Measurements from ENCODE around the gene ZNF160.

ZNF160 gene

GRCh38 chr19:53094754-53095575, 8.3 kb downstream of the ZNF160 start:
- no peak for DNase-seq

DNA sequence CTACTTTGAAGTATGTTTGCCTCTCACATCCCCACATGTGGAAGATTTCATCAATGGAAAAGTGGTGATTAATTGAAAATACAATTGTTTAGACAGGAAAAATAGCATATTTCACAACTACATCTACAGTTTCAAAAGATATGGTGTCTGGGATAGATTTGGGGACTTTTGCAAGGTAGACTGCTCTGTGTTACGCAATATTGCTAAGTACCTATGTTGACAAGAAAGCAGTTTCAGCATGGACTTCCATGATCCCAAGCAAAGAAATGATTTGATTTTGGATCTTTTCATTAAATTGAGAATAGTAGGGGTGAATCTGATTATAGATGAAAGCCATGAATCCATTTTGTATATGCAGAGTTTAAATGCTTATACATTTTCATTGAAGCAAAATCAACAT, 10.5 kb downstream of the ZNF160 start:
- DNase-seq: no peak

DNA sequence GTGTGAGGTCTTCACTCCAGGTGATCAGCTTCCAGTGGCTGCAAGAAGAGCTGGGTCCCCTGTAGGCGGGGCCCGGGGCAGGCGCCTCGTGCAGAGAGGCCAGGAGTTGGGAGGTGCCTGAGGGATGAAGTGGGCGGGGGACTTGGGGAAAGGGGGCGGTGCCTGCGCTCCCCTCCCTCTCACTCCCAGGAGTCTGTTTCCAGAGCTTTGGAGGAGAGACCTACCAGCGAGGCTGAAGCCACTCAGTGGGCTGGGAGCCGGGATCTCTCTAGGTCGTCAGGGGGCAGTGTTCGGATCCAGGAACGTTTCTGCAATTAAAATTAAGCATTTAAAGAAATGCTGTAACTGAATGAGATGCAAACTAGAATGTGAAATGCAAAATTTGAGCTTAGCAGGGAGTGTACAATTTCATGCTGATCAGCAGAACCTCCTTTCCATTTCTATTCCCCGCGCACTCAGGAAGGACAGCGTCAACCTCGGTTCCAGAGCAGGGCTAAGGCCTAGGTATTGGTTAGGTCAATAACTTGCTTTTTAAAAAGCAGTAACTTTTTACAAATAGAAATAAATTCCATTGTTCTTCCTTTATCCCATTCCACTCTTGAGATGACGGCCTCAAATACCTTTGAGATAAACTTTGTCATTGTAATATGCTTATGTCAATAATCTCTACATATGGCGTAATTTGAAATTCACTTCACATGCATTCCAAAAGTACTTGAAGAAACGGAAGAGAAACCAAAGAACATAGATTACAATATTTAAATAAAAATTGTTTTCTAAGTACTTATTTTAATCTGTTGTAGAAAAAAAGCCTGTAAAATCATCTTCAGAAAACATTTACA, 11.6 kb downstream of the ZNF160 start:
- no peak for DNase-seq

- DNase-seq: no peak
Measured at GRCh38 chr19:53088091-53088490, 15.1 kb downstream of the ZNF160 start.

- DNase-seq: peak in 40 of 56 donors; percentile 2 to 77 (median 32)
Measured at GRCh38 chr19:53086949-53087348, 16.3 kb downstream of the ZNF160 start.

- no peak for DNase-seq
Measured at GRCh38 chr19:53085496-53085895, 17.7 kb downstream of the ZNF160 start.

DNA sequence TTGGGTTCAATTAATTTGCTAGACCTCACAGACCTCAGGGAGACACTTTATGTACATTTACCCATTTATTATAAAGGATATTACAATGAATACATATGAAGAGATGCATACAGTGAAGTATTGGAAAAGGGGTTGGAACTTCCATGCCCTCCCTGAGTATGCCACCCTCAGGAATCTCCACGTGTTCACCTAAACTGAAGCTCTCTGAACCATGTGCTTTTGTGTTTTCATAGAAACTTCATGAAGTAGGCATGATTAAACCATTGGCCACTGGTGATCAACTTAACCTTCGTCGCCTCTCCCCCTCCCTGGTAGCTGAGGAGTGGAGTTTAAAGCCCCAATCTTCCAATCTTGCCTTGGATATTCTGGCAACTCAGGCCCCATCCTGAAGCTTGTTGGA, 20.3 kb downstream of the ZNF160 start:
- no peak for DNase-seq

DNA sequence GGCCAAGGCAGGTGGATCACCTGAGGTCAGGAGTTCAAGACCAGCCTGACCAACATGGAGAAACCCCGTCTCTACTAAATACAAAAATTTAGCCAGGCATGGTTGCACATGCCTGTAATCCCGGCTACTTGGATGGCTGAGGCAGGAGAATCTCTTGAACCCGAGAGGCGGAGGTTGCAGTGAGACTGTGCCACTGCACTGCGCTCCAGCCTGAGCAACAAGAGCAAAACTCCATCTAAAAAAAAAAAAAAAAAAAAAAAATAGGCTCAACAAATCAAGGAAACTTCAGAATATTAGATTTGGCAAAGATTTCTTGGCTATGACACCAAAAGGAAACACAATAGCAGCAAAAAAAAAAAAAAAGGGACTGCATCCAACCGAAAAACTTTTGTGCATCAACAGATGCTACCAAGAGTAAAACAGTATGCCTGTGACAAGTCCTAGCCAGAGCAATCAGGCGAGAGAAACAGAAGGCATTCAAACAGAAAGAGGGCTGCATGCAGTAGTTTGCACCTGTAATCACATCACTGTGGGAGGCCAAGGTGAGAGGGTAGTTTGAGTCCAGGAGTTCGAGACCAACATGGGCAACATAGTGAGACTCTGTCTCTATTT, 23.8 kb downstream of the ZNF160 start:
- no peak for DNase-seq

DNA sequence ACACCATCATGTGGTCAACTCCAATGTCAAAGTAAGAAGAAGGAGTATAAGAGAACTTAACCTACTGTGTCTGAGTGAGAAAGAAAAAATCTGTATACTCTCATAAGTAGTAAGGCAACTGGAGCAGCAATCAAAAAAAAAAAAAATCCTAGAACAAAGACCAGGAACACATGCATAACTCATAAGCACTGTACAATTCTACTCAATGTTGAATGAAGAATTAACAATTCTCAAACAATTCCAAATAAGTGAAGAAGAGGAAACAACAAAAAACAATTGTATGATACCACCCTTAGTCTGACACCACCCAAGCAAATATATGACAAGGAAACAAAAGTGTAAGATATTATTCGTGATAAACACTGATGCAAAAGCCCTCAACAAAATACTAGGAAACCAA, 24.6 kb downstream of the ZNF160 start:
- no peak for DNase-seq

DNA sequence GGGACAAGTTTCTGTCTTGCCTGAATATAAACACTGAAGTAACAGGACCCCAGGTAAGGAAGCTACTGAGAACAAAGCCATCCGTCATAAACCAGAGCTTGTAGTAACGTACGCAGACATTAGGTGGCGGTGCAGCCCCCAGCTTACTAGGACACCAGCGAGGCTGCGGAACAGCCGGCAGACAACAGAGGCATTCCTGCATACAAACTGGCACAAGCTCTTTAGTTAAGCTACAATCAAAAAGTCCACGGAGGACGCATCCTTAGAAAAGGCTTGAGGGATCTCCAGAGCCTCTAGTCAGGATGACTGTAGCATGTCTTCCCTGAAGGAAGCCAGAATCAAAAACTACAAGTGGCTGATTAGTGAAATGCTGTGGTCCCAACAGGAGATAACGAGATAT, 26.2 kb downstream of the ZNF160 start:
- peak in 49 of 56 donors; percentile 8 to 78 (median 40) for DNase-seq

GRCh38 chr19:53068834-53069233, 34.4 kb downstream of the ZNF160 start:
- DNase-seq: no peak

DNA sequence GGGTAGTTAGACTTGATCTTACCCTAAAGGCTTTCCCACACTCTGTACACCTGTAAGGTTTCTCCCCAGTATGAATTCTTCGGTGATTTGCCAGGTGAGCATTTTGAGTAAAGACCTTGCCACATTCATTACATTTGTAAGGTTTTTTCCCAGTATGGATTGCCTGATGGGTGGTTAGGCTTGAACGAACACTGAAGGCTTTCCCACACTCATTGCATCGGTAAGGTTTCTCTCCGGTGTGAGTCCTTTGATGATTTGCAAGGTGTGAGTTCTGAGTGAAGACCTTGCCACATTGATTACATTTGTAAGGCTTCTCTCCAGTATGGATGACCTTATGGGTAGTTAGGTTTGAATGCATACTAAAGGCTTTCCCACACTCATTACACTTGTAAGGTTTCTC, 35.0 kb downstream of the ZNF160 start:
- DNase-seq: no peak

DNA sequence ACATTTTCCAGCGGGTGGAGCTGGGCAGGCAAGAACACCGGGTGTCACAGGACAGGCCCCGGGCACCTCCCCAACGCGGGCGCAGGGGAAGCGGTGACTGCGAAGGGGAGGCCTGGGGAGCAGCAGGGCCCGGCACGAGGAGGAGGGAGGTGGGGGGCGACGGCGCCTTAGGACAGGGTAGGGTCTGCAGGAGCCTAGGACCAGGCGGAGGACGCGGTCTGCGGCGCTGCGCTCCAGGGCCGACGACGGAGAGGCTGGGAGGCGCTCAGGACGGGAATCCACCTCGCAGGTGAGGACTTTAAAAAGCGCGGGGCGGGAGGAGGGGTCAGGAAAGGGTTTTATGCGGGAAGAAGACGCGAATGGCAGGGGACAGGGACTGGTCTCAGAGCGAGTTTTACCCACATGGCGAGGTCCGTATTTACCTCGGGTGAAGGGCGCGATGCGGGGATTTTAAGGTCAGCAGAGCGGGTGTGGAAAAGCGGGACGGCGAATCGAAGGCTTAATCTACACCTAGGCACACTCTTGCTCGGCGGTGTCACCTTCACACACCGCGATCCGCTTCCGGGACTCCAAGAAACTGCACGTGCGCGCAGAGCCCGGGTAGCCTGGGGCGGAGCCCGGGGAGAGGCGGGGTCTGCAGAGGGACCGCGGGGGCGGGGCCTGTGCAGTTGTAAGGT, 45.2 kb downstream of the ZNF160 start:
- peak in 16 of 56 donors; percentile 0 to 61 (median 18) for DNase-seq

- no peak for DNase-seq
Measured at GRCh38 chr19:53055117-53055516, 48.1 kb downstream of the ZNF160 start.

DNA sequence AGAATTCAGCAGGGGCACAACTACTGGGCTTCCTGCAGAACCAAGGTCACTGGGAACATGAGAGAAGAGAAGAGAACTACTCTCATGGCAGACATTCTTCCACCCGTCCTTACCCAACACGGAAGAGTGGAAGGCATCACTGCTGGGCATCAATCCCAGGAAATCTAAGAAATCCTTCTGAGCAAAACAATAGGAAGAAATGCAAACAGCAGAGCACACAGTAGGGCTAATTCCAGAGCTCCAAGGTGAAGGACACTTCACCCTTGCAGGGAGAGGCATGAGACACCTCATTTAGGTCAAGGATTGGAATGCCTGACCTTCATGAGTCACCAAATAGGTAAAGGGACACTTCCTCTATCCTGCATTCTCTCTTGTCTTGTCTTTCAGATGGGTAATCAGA, 55.8 kb downstream of the ZNF160 start:
- no peak for DNase-seq

DNA sequence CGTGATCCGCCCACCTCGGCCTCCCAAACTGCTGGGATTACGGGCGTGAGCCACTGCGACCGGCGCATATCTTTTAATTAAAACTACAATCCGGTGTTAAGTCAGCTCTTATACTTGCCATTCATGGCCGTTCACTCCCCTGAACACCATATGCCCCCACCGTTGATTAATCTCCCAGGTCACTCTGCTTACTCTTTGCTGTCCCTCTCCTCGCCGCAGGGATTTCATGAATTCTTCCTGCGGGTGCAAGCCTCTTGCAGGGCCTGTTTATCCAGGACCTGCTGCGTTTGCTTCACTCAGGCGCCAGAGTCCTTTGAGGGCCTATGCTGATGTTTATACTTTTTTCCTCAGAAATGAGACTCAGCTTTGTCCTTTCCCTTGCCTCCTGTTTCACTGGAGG, 57.7 kb downstream of the ZNF160 start:
- no peak for DNase-seq

GRCh38 chr19:53041366-53041765, 61.9 kb downstream of the ZNF160 start:
- DNase-seq: no peak

DNA sequence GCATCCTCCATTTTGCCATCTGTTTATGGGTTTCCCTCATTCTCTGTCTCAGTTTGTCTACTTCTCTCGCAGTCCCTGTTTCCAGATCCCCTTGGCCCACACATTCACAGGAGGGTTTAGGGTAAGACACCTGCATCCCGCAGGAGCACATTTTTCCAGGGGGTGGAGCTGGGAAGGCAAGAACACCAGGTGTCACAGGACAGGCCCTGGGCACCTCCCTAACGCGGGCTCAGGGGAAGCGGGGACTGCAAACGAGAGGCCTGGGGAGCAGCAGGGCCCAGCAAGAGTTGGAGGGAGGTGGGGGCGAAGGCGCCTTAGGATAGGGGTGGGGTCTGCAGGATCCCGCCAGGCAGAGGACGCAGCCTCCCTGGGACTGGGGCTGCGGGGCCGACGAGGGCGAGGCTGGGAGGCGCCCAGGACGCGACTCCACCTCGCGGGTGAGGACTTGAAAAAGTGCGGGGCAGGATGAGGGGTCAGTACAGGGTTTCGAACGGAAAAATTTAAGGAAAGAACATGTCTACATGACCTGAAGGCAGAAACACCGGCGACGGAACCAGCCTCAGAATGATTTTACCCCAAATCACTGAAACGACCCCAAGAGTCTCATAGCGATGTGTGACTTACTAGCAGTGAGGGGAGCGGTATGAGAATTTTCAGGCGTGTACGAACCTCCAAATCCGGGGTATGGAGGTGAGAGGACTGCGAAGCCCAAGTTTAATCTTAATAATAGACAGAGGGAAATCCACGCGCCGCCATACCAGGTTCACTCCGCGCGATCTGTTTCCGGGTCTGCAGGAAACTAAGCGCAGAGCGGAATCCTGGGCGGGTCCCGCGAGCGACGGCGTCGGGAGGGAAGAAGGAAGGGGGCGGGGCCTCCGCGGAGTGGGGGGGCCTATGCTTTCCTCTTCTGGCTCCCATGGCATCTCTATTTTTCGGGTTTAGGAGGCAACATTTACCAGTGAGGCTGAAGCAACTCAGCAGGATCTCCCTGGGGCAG, 65.8 kb downstream of the ZNF160 start:
- DNase-seq: peak in 29 of 56 donors; percentile 1 to 69 (median 14)

DNA sequence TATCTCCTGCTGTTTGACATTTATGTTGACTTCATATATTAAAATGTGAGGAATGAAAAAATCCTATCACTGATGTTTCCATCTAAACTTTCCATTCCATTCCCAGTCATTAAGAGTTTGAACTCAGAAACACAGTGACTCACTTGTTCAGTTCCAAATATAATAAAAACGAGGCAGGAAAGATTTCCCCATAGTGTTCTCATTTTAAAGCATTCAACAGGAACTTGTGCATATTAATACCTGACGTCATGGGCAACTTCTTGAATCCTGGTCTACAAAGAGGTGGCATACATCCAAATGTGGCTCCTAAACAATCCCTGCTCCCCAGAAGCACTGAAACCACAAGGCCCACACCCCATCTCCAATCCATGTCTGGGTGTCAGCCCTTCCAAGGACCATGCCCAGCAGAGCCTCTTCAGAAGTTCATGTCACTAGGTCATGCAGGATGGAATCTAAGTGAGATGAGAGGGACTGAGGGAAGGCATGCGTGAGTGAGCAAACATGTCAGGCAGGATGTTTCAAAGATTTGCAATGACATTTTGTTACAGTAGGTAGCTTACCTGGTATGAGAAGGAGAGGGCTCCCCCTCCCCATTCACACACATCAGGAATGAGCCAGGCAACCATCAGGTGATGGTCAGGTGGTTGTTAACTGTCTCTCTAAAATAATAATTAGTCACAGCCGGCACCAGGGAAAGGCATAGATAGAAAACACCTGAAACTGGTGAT, 68.1 kb downstream of the ZNF160 start:
- DNase-seq: no peak

GRCh38 chr19:53034054-53034453, 69.2 kb downstream of the ZNF160 start:
- no peak for DNase-seq
